Activated CD4-positive, alpha-beta T cell treated with anti-CD3 and anti-CD28 coated beads for 36 hours (primary cell): Measurements from ENCODE around the gene IFI30. TPM values are rescaled to one million over a fixed set of nuclear protein-coding genes. Genes with fewer than 3 reads are reported as not detected.
"Not testable (repeated sequence)": the region's sequence is repeated elsewhere in the genome, so short reads cannot be mapped to it uniquely, and the experiment has no call there.

ENCODE experiments used
- ATAC-seq: fragments of 200-7000 bp; cut with Tn5 transposase; one replicate; pipeline ENCODE4 v1.10.0; 2021; ENCODE audit warnings: mild to moderate bottlenecking, moderate library complexity
- CTCF ChIA-PET: fragments of 350-600 bp; sonication (Branson Sonifier 250); formaldehyde crosslinking; loops from one replicate; lab custom pipeline; 2021; ENCODE audit warnings: antibody characterized with exemption; lab: Charles Lee
- POLR2A ChIA-PET: fragments of 350-600 bp; sonication (Branson Sonifier 250); formaldehyde crosslinking; loops from one replicate; lab custom pipeline; 2021; ENCODE audit warnings: antibody characterized with exemption, inconsistent platforms; lab: Charles Lee
- DNase-seq: peaks from one replicate; pipeline ENCODE4 v3.0.0-alpha.2; 2020
- H3K27ac Mint-ChIP-seq: one replicate; pipeline ENCODE4 v1.8.0; 2021; ENCODE audit warnings: mixed read lengths
- H3K27me3 Mint-ChIP-seq: one replicate; pipeline ENCODE4 v1.8.0; 2021; ENCODE audit warnings: mixed read lengths
- H3K36me3 Mint-ChIP-seq: one replicate; pipeline ENCODE4 v1.8.0; 2021; ENCODE audit warnings: low read depth, mixed read lengths
- H3K4me1 Mint-ChIP-seq: one replicate; pipeline ENCODE4 v1.8.0; 2021; ENCODE audit warnings: mixed read lengths
- H3K4me3 Mint-ChIP-seq: one replicate; pipeline ENCODE4 v1.8.0; 2021; ENCODE audit warnings: mild to moderate bottlenecking, moderate library complexity, mixed read lengths
- H3K9me3 Mint-ChIP-seq: one replicate; pipeline ENCODE4 v1.8.0; 2021; ENCODE audit warnings: low read depth, mixed read lengths
- intact Hi-C, 2 experiments: fragments of 100-400 bp; cut with DNase I in 1 of 2; cut with micrococcal nuclease in 1 of 2; formaldehyde crosslinking; loops; one replicate each; pipeline versions ENCODE4 v1.14.2 to v1.15.1; 2022 to 2024; cut with DNase I, micrococcal nuclease
- total RNA-seq, 2 experiments: library from RNA; stranded (reverse); gene quantifications; one replicate each; pipeline ENCODE4 v1.2.3, GENCODE V29; 2021

Gene IFI30
- total RNA-seq, 2 experiments from 2014 or later, result 20.4 to 29.5 TPM

GRCh38 chr19:18203408-18203862 is 29.8 kb downstream of the IFI30 start:
- Mint-ChIP-seq H3K27ac (peak overlapping the region; percentile 83), H3K4me3 (peak overlapping the region; percentile 96), H3K9me3 (no peaks in the 10 kb centered on the region), H3K36me3 (peaks cover 14% of the 10 kb centered on the region), H3K27me3 (no peaks in the 10 kb centered on the region), H3K4me1 (peaks cover 18% of the 10 kb centered on the region)
- ATAC-seq (peak; percentile 2), DNase-seq (peak; percentile 69)
- CTCF ChIA-PET, result interaction anchor here (0.6 to 1.2 kb wide), 4 partner anchors 11 to 935 kb away, joined by 3 to 8 read pairs (median 4); partner anchors contain the start of gene MPV17L2
- POLR2A ChIA-PET, result interaction anchor here (2.5 to 2.6 kb wide), 2 partner anchors 76 to 78 kb away, joined by 9 to 15 read pairs; partner anchors contain the start of gene JUND
- intact Hi-C loops, result no loop called here

DNA sequence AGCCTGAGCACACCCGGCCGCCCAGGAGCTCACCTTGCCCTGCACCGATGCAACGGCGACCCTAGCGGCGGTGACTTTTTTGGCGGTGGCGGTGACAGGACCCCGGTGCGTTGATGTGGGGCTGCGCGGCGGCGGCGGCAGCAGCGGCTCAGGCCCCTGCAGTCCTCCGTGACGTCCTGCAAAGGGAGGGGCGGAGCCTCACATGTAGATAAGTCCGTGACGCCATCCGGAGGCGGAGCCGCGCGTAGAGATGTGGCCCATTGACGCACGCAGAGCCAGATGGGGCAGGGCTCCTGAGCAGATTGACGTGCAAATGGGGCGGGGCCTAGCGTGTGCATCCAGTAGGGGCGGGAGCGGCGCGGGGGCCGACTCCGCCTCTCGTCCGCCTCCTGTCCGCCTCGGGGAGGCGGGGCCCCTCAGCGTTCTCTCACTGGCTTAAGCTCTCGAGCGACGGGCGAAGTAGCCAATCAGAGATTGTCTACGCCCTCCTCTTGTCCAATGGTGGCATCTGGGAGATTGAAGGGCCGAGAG is 30.3 kb downstream of the IFI30 start, which contains the start of gene RAB3A:
RAB3A (minus strand) TSS at position 180 of the 531 bp plus-strand sequence. CDS start 1,302 bp downstream, outside the sequence.
- peak; percentile 100 for DNase-seq
- Mint-ChIP-seq H3K4me1 (peaks cover 18% of the 10 kb centered on the region), H3K27ac (peak within 1 kb of the TSS; percentile 90), H3K36me3 (peaks cover 10% of the 10 kb centered on the region), H3K9me3 (no peaks in the 10 kb centered on the region), H3K27me3 (no peaks in the 10 kb centered on the region), H3K4me3 (peak within 1 kb of the TSS; percentile 96)
- ATAC-seq, result peak; percentile 94
- POLR2A ChIA-PET, result interaction anchor here (2.5 to 2.6 kb wide), 2 partner anchors 75 to 78 kb away, joined by 9 to 15 read pairs; partner anchors contain the start of gene JUND
- CTCF ChIA-PET, result interaction anchor here (0.5 to 1.2 kb wide), 7 partner anchors 12 to 935 kb away, joined by 3 to 8 read pairs (median 3); partner anchors contain the start of gene MPV17L2
- intact Hi-C loops, result loop anchor here (1.0 to 2.0 kb wide), 19 partner anchors 11 to 715 kb away; partner anchors contain the start of genes COPE (in 1 of the 2), DDX49 (in 1 of the 2), ELL (in 1 of the 2) and IFI30 (in 1 of the 2)

DNA sequence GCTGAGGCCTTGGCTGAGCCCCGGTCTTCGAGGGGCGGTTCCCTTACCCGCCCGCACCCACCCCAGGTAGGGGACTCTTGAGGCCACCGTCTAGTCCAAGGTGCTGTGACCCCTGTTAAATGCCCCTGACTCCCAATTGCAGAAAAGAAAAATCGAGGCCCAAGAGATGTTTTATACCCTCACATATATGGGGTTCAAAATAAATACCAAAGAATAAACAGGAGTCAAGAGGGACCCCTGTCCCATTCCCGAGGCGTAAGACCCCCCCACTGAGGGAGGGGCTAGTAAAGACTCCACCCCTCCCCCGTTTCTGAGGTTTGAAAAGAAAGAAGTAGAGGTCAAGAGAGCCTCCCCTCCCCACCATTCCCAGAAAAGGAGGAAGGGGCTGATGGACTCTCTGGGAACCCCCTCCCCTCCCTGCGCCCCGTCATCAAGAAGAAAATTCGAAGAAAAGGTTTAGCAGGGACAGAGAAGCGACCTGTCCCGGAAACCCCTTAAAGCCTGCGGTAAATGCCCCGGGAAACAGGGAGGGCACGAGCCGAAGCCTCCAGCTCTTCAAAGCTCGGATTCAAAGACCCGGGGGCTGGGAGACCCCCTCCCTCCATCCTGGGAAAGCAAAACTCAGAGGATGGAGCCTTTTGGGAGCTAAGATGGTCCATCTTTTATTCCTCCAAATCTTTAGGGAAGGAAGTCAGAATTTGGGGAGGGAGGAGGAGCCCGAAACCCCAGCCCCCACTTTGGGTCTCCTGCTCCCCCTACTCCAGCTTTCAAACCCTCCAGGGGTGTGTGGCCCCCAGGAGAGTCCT is 31.0 kb downstream of the IFI30 start:
- ChIA-PET CTCF (interaction anchor here (0.6 to 3.1 kb wide), 11 partner anchors 12 to 347 kb away, joined by 3 to 13 read pairs (median 4); partner anchors contain the start of gene MPV17L2), POLR2A (interaction anchor here (2.5 to 2.6 kb wide), 2 partner anchors 75 to 77 kb away, joined by 9 to 15 read pairs; partner anchors contain the start of gene JUND)
- no peaks in the 10 kb centered on the region for H3K27me3 Mint-ChIP-seq
- ATAC-seq, result peak; percentile 3
- no peaks in the 10 kb centered on the region for H3K9me3 Mint-ChIP-seq
- intact Hi-C loops, result loop anchor here (1.0 to 2.0 kb wide), 19 partner anchors 11 to 715 kb away; partner anchors contain the start of genes COPE (in 1 of the 2), DDX49 (in 1 of the 2), ELL (in 1 of the 2) and IFI30 (in 1 of the 2)
- H3K4me3 Mint-ChIP-seq, result peak overlapping the region; percentile 96
- no peak for DNase-seq
- H3K36me3 Mint-ChIP-seq, result peaks cover 7% of the 10 kb centered on the region
- H3K4me1 Mint-ChIP-seq, result peaks cover 18% of the 10 kb centered on the region
- H3K27ac Mint-ChIP-seq, result peak overlapping the region; percentile 90

DNA sequence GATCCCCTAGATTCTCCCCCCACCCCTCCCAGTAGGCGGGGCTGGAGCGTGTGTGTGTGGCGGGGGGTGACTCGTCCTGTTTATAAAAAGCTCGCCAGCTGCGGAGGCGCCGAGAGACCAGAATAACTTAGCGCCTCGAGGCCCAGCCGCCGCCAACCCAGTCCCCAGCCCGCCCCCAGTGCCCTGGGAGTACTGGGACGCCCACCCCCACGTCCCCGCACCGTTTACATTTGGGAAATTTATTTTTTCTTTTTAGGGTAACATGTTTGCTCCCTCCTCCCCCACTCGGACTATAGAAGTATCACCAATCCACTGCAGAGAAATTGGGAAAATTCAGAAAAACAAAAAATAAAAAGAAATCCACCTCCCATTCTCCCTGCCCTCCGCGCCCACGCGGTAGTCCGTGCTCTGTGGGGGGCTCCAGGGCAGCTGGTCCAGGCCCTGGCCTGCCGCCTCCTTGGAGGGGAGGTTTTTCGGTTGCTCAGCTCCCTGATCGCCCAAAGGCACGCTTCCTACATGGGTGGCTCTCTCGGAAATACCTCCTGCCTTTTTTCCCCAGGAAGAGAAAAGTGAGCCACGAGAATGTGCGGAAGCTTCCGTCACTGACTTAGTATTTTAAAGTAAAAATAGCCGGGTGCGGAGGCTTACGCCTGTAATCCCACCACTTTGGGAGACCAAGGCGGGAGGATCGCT is 31.7 kb downstream of the IFI30 start:
- Mint-ChIP-seq H3K9me3 (no peaks in the 10 kb centered on the region), H3K27ac (peak overlapping the region; percentile 47), H3K27me3 (no peaks in the 10 kb centered on the region), H3K36me3 (peaks cover 5% of the 10 kb centered on the region), H3K4me1 (peaks cover 18% of the 10 kb centered on the region), H3K4me3 (peak overlapping the region; percentile 96)
- ATAC-seq, result no peak
- peak; percentile 81 for DNase-seq
- ChIA-PET CTCF (interaction anchor here (0.6 to 3.1 kb wide), 9 partner anchors 13 to 240 kb away, joined by 3 to 13 read pairs (median 5); partner anchors contain the start of gene MPV17L2), POLR2A (interaction anchor here (2.5 to 2.6 kb wide), 2 partner anchors 74 to 76 kb away, joined by 9 to 15 read pairs; partner anchors contain the start of gene JUND)
- intact Hi-C loops, result loop anchor here (2.0 kb wide), 3 partner anchors 135 to 213 kb away; partner anchors contain the start of genes PGPEP1 (in 1 of the 2) and SSBP4 (in 1 of the 2)

DNA sequence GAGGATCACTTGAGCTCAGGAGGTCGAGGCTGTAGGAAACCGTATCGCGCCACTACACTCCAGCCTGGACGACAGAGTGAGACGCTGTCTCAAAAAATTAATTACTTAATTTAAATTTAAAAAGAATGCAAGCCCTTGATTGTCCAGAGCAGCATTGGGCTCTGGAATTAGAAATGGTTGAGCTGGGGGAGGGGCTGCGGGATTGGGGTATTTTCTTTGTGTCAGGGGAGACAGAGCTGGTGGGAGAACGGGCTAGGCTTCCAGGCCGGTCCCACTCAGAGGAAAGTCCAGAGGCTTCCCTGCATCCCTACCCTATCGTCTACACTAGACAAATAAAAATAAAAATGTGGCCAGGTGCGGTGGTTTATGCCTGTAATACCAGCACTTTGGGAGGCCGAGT is 32.4 kb downstream of the IFI30 start:
- CTCF ChIA-PET, result interaction anchor here (0.6 to 3.1 kb wide), 8 partner anchors 14 to 239 kb away, joined by 3 to 13 read pairs (median 4); partner anchors contain the start of gene MPV17L2
- Mint-ChIP-seq H3K9me3 (no peaks in the 10 kb centered on the region), H3K4me1 (peaks cover 18% of the 10 kb centered on the region), H3K27me3 (no peaks in the 10 kb centered on the region), H3K27ac (no peak overlapping the region), H3K36me3 (peaks cover 4% of the 10 kb centered on the region), H3K4me3 (no peak overlapping the region)
- intact Hi-C loops, result no loop called here
- DNase-seq (no peak), ATAC-seq (no peak)
- POLR2A ChIA-PET, result interaction anchor here (2.5 kb wide), 1 partner anchor 73 kb away, joined by 15 read pairs; no protein-coding TSS in a partner anchor

DNA sequence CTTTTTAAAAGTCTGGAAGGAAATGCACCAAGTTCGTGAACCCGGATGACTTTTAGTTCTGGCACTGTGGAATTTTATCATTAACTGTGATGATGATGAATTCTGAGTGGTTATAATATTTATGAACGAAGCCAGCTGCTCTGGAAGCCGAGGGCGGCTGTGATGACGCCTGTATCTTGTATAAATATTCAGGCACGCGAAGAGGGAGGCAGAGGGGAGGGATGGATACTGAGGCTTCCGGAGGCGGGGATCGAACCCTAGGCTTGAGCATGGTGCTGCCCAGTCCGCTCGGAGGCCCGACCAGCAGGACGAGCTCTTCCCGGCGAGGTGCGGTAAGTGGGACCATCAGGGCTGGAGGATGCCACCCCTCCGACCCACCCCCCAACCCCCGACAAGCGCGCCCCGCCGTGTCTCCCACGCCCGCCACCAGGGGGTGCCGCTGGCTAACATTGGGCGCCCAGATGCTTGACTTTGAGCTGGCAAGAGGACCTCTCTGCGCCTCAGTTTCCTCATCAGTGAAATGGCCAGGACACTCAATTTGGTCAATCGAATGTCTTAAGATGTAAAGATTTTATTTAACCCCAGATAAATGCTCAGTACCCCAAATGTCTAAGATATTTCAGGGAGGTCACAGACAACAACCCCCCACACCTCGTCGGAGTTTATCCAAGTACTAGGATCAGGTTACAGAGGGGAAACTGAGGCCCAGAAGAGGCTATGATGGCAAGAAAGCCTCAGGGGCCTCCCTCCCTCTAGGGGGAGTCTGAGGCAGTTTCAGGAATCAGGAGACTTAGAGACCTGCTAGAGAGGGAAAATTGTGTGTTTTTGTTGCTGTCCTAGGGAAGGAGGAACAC is 34.7 kb downstream of the IFI30 start:
- ChIA-PET CTCF (interaction anchor here (0.6 to 2.8 kb wide), 11 partner anchors 9 to 180 kb away, joined by 3 to 13 read pairs (median 4); no protein-coding TSS in a partner anchor), POLR2A (no interaction called here)
- DNase-seq (peak; percentile 78), ATAC-seq (no peak)
- Mint-ChIP-seq H3K4me1 (peaks cover 10% of the 10 kb centered on the region), H3K4me3 (no peak overlapping the region), H3K36me3 (no peaks in the 10 kb centered on the region), H3K9me3 (no peaks in the 10 kb centered on the region), H3K27ac (no peak overlapping the region), H3K27me3 (no peaks in the 10 kb centered on the region)
- intact Hi-C loops, result loop anchor here (1.0 kb wide), 4 partner anchors 16 to 202 kb away; no protein-coding TSS in a partner anchor

- H3K36me3 Mint-ChIP-seq, ATAC-seq, H3K4me3 Mint-ChIP-seq, H3K9me3 Mint-ChIP-seq, DNase-seq, H3K27ac Mint-ChIP-seq, H3K27me3 Mint-ChIP-seq, H3K4me1 Mint-ChIP-seq, intact Hi-C loops, POLR2A ChIA-PET: not testable (repeated sequence)
- CTCF ChIA-PET, result interaction anchor here (0.6 to 2.8 kb wide), 9 partner anchors 9 to 200 kb away, joined by 3 to 13 read pairs (median 3); partner anchors contain the start of gene MPV17L2
These were observed 36.3 kb downstream of the IFI30 start for GRCh38 chr19:18209912-18210311.

- Mint-ChIP-seq H3K27ac (no peak overlapping the region), H3K4me3 (no peak overlapping the region), H3K36me3 (no peaks in the 10 kb centered on the region), H3K27me3 (no peaks in the 10 kb centered on the region), H3K9me3 (no peaks in the 10 kb centered on the region), H3K4me1 (peaks cover 3% of the 10 kb centered on the region)
- intact Hi-C loops, result no loop called here
- no peak for DNase-seq
- no peak for ATAC-seq
- ChIA-PET POLR2A (no interaction called here), CTCF (interaction anchor here (1.7 kb wide), 1 partner anchor 42 kb away, joined by 9 read pairs; no protein-coding TSS in a partner anchor)
These were observed 38.1 kb downstream of the IFI30 start for GRCh38 chr19:18211683-18212082.

DNA sequence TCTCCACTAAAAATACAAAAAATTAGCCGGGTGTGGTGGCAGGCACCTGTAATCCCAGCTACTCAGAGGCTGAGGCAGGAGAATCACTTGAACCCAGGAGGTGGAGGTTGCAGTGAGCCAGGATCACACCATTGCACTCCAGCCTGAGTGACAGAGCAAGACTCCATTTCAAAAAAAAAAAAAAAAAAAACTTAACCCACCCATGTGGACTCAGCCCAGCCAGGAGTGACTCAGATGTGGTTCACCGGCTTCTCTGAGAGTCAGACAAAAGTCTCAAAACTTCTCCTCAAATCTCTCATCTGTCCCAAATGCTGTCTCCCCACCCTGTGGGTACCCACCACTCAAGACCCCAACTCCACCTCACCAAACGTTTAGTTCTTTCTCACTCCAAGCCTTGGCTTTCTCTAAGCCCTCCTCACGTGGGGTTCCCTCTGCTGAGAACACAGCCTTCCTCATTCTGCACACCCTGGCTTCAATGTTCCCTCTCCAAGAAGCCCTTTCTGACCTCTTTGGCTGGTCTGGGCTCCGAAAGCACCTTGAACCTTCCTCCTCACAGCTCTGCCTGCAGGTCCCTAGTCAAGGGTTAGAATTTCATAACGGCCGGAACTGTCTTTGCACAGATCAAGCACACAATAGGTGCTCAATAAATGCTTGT is 41.3 kb downstream of the IFI30 start:
- H3K36me3 Mint-ChIP-seq, result no peaks in the 10 kb centered on the region
- H3K4me1 Mint-ChIP-seq, result peaks cover 3% of the 10 kb centered on the region
- H3K27ac Mint-ChIP-seq, result no peak overlapping the region
- no peaks in the 10 kb centered on the region for H3K9me3 Mint-ChIP-seq
- intact Hi-C loops, result no loop called here
- H3K4me3 Mint-ChIP-seq, result no peak overlapping the region
- ATAC-seq (peak; percentile 60), DNase-seq (peak; percentile 33)
- ChIA-PET CTCF (interaction anchor here (0.6 to 0.7 kb wide), 3 partner anchors 10 to 135 kb away, joined by 3 read pairs; no protein-coding TSS in a partner anchor), POLR2A (interaction anchor here (0.6 kb wide), 1 partner anchor 109 kb away, joined by 7 read pairs; no protein-coding TSS in a partner anchor)
- peaks cover 1% of the 10 kb centered on the region for H3K27me3 Mint-ChIP-seq
